ENCODE results near the gene MYPN.

GRCh38 chr10:68218786-68219185 is 109.5 kb downstream of the MYPN start:
- TF ChIP-seq, protein P1, sequence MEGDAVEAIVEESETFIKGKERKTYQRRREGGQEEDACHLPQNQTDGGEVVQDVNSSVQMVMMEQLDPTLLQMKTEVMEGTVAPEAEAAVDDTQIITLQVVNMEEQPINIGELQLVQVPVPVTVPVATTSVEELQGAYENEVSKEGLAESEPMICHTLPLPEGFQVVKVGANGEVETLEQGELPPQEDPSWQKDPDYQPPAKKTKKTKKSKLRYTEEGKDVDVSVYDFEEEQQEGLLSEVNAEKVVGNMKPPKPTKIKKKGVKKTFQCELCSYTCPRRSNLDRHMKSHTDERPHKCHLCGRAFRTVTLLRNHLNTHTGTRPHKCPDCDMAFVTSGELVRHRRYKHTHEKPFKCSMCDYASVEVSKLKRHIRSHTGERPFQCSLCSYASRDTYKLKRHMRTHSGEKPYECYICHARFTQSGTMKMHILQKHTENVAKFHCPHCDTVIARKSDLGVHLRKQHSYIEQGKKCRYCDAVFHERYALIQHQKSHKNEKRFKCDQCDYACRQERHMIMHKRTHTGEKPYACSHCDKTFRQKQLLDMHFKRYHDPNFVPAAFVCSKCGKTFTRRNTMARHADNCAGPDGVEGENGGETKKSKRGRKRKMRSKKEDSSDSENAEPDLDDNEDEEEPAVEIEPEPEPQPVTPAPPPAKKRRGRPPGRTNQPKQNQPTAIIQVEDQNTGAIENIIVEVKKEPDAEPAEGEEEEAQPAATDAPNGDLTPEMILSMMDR (IDR thresholded peaks at IDR 0.05; ENCODE audit: poor library complexity): no peak
- no peak for TF ChIP-seq EZH2 (IDR thresholded peaks at IDR 0.05; ENCODE audit: borderline replicate concordance)

Data from hepatocyte (in vitro differentiated cells).